HT-29 (cell line): ENCODE results near the gene CACNG7. TPM values are rescaled to one million over a fixed set of nuclear protein-coding genes. Genes with fewer than 3 reads are reported as not detected.

Experiments used
- DNase-seq: peaks from one replicate; pipeline ENCODE4 v3.0.0-alpha.2; 2015; ENCODE audit warnings: low spot score
- total RNA-seq: library from RNA; depleted of rRNA; stranded (reverse); fragments of >200 nt; shearing (Covaris generic); gene quantifications from 2 replicates; pipeline ENCODE4 v1.2.3, GENCODE V29; 2014

The CACNG7 gene
- total RNA-seq, 1 experiment from 2014 or later = not detected

GRCh38 chr19:53951947-53952346 lies 42.9 kb downstream of the CACNG7 start:
- DNase-seq = no peak

DNA sequence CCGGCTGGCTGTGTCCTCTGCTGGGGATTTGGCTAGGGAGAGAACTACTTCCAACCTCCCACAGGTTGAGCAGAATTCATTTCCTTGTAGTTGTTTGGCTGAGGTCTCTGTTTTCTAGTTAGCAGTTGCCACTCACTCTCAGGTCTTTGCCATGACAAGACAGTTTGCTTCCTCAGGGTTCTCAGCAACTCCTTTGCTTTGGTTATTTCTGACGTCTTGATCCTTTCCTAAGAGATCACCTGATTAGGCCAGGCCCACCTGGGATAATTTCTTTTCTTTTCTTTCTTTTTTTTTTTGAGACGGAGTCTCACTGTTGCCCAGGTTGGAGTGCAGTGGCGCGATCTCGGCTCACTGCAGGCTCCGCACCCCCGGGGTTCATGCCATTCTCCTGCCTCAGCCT lies 44.3 kb downstream of the CACNG7 start:
- no peak for DNase-seq

DNA sequence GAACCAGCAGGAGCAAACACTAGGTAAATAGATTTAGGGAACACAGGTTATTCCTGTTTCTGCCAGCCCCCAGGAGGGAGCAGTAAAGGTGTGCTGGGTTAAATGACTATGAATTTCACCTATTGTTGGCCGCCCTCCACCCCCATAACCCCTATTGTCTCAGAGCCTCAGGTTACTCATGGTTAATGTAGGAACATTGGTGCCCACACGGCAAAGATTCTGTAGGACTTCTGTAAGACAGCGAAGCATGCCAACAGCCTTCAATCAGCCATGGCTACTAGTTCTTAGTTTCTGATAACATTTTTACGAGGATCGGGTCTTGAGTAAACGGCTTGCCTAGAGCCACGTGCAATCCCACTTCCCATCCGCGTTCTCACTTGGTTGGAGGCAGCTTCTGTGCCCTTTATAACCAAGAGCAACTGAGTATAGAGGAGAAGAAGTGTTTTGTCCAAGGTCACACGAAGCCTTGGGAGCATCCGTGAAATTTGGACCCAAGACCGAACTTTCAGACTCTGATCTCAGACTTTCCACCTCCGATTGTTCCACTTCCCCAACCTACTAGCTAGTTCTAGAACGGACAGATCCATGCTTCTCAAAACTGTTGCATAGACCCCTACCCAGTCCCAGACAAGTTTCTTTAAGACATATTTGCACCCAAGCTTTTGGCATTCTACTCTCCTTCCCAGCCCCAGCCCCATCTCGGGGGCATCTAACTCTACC lies 48.5 kb downstream of the CACNG7 start:
- DNase-seq = no peak

- no peak for DNase-seq
These were observed 49.1 kb downstream of the CACNG7 start for GRCh38 chr19:53958168-53958571.

GRCh38 chr19:53958823-53959757 lies 50.0 kb downstream of the CACNG7 start:
- no peak for DNase-seq

DNA sequence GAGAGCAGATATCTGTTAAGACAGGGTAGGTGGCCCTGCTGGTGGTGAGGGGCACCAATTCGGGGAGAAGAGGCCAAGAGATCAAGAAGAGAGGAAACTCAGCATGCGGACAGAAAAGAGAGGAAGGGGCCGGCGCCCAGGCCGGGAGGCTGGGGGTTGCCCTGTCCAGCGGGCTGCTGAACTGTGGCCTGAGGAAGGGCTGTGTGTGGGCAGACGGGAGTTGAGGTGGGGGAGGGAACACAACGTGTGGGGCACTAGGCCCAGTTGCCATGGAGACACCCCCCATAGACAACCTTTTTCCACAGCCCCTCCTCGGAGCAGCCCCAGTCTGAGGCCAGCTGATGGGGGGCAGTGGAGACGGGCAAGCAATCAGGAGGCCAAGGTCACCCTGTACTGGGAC lies 51.1 kb downstream of the CACNG7 start:
- no peak for DNase-seq

DNA sequence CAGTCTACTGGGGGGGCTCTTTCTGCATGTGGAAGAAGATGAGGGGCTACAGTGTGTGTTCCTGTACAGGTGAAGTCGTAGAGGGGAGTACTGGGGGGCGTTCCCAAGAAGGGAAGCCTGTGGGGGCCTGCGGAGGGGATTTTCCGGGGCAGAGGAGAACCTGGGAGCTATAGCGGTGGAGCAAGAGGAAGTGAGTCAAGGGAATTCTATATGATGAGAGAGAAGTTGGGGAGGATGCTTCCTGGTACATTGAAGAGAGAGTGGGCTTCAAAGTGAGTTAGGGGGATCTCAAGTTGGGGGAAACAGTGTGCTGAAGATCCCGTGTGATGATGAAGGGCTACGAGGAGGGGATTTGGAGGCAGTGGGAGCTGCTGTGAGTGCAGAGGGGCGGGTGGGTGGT lies 51.8 kb downstream of the CACNG7 start:
- no peak for DNase-seq

- no peak for DNase-seq
These were observed 52.7 kb downstream of the CACNG7 start for GRCh38 chr19:53961523-53962356.

GRCh38 chr19:53962887-53963431 lies 53.9 kb downstream of the CACNG7 start, which contains the start of gene CACNG8:
Gene CACNG8, plus strand, starts transcription at chr19:53962937.
- no peak for DNase-seq

DNA sequence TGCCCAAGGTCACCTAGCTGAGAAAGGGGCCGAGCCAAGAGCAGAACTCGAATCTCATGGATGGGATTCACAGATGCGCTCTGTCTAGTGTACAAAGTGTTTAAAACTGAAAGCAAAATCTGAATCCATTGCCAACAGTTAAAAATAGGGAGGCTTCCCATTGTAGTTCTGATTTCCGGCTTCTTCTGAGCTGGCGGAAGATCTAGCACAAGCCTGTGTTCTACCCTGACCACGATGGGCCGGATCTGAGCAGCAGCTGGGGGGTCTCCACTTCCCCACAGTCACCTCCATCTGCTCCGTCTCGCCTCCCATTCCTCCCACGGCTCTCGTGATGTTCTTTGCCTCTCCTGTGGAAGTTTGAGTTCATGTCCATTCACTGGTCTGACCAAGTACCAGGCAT lies 56.0 kb downstream of the CACNG7 start:
- DNase-seq = no peak

DNA sequence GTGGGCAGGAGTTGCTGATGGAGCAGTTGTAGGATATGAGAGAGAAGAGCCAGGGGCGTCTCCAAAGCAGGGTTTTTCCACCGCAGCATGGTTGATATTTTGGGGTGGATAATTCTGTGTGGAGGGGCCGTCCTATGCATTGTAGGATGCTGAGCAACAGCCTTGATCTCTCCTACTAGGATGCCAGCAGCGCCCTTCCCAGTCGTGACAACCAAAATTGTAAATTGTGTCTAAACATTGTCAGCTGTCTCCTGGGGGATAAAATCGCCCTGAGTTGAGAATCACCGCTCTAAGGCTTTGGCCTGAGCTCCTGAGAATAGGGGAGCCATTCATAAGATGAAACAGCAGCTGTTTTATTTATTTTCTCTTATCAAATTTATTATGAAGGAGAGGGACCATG lies 57.9 kb downstream of the CACNG7 start:
- DNase-seq = no peak

DNA sequence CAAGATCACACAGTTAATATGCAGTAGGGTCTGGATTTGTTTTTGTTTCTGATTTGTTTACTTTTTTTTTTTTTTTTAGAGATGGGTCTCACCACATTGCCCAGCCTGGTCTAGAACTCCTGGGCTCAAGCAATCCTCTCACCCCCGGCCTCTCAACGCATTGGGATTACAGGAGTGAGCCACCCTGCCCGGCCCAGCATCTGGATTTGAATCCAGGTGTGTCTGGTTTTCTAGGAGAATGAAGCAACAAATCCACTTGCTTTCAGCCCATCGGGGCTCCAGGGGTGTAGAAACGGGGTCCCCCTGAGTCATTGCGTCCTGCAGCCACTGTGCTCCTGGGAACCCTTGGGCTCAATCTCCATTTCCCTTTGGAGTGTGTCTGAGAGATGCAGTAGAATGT lies 60.3 kb downstream of the CACNG7 start:
- DNase-seq = no peak

GRCh38 chr19:53971673-53972072 lies 62.6 kb downstream of the CACNG7 start:
- no peak for DNase-seq

DNA sequence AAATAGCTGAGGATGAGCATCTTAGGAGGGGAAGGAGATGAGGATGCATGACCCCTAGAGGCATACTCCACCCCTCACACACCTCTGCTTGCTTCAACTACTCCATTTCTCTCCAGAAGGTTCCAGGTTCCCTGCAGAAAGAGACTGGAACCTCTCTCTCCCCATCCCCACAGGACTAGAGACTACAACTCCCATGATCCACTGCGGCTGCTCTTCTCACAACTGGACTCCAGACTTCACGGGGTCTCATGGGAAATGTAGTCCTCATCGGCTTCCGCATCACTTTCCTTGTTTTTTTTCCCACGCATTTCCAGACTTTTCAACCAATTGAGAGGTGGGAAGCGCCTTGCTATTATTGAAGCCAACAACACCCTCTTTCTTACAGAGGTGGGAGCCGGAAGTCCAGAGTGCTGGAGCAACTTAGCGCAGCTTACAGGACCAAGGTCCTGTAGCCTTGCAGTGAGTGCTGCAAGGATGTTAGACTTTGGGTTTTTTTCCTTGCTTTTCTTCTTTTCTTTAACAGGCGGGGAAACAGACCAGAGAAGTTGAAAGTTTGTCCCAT lies 68.4 kb downstream of the CACNG7 start:
- peak; percentile 94 for DNase-seq

- no peak for DNase-seq
These were observed 69.1 kb downstream of the CACNG7 start for GRCh38 chr19:53977991-53978731.

DNA sequence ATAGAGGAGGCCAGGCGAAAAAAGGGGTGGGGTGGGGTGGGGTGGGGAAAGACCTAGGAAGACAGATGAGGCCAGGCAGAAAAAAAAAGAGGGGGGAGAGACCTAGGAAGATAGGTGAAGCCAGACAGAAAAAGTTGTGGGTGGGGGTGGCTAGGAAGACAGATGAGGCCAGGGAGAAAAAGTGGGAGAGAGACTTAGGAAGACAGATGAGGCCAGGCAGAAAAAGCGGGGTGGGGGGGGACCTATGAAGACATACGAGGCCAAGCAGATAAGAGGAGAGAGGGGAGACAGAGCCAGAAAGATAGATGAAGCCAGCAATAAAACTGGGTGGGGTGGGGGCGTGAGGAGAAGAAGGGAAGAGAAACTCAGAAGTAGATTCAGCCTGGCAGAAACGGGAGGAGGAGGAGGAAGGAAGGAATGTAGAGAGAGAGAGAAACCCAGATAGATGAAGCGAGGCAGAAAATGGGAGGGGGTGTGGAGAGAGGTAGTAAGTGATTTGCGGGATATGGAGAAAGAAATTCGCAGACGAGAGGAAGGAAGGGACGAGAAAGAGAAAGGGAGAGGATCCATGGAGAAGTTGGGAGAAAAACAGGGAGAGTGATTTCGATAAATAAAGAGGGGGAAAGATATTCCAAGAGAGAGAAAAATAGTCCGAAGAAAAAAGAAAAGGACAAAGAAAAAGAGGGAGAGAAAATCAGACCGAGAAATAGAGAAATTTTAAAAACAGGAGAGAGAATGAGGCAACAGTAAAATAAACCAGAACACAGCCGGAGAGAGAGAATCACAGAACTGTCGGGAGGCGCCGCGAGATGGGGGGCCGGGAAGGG lies 70.1 kb downstream of the CACNG7 start:
- DNase-seq = no peak

DNA sequence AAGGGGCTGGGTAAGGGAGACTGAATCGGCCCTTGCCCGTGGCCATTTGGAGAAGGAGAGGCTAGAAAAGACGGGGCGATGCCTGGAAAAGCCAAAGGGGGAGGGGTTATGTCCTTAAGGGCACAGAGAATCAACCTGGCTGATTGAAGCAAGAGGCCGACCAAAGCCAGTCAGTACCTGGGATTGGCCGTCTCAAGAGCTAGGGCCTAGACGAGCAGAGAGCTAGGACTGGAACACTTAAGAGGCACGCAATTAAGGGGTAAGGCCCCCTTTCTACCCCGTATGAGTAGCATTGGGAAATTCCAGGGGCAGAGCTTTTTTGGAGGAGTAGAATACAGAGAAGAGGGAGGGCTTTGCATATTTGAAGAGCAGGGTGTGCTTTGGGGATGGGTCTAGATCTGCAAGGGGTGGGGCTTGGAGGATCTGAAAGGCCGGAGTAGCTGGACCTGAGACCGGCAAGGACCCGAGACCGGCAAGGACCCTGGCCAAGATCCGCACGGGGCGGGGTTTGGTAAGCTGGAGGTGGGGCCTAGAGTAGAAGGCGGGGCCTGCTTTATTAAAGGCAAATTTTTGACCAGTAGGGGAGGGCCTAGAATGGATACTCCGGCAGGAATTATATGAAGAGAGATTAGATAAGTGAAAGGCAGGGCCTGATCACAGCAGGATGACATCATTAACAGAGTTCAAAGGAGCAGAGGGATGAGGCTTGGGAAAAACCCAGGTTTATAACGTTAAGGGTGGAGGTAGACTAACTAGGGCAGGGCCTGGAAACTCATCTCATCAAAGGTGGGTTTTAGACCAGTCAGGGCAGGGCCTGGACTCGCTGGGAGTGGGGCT lies 71.7 kb downstream of the CACNG7 start:
- peak; percentile 78 for DNase-seq

GRCh38 chr19:53981376-53981951 lies 72.4 kb downstream of the CACNG7 start:
- no peak for DNase-seq
